ENCODE results near the gene CD3G.

GRCh38 chr11:118397448-118397847, 53.3 kb downstream of the CD3G start:
- TF ChIP-seq, protein P1, sequence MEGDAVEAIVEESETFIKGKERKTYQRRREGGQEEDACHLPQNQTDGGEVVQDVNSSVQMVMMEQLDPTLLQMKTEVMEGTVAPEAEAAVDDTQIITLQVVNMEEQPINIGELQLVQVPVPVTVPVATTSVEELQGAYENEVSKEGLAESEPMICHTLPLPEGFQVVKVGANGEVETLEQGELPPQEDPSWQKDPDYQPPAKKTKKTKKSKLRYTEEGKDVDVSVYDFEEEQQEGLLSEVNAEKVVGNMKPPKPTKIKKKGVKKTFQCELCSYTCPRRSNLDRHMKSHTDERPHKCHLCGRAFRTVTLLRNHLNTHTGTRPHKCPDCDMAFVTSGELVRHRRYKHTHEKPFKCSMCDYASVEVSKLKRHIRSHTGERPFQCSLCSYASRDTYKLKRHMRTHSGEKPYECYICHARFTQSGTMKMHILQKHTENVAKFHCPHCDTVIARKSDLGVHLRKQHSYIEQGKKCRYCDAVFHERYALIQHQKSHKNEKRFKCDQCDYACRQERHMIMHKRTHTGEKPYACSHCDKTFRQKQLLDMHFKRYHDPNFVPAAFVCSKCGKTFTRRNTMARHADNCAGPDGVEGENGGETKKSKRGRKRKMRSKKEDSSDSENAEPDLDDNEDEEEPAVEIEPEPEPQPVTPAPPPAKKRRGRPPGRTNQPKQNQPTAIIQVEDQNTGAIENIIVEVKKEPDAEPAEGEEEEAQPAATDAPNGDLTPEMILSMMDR (IDR thresholded peaks at IDR 0.05) = no peak
- TF ChIP-seq SIN3A (IDR thresholded peaks at IDR 0.05; ENCODE audit: borderline replicate concordance, insufficient read depth, low read depth, low read length) (no peak), POLR2AphosphoS5 (IDR thresholded peaks at IDR 0.05; ENCODE audit: low read depth, low read length) (no peak), REST (IDR thresholded peaks at IDR 0.05; ENCODE audit: insufficient read depth in 1 of 2, low read depth in 2 of 2, low read length in 1 of 2) (no peak)
